GM13976 (cell line): ENCODE data around the gene TPK1.

Experiments used
- DNase-seq: peaks from one replicate; pipeline ENCODE4 v3.0.0; 2012; ENCODE audit warnings: low spot score
- CTCF ChIP-seq: IDR thresholded peaks from 2 replicates; pipeline ENCODE4 v1.5.1; 2012; ENCODE audit warnings: borderline replicate concordance, mild to moderate bottlenecking; ENCODE audit not compliant: insufficient read depth; ENCODE audit errors: extremely low read depth, missing control alignments, control extremely low read depth
- in situ Hi-C: fragments of 300-500 bp; cut with MboI; formaldehyde crosslinking; loops from one replicate; pipeline ENCODE4 v1.12.0; 2022; ENCODE audit warnings: low sequenced_read_pairs, mixed read lengths, inconsistent platforms; ENCODE audit not compliant: unreplicated experiment

TPK1 gene

GRCh38 chr7:144796919-144797318 lies 38.9 kb downstream of the TPK1 start:
- no peak for TF ChIP-seq CTCF
- DNase-seq = no peak
- in situ Hi-C loops = no loop called here

GRCh38 chr7:144792050-144792449 lies 43.8 kb downstream of the TPK1 start:
- TF ChIP-seq CTCF = no peak
- in situ Hi-C loops = no loop called here
- no peak for DNase-seq

- in situ Hi-C loops = no loop called here
- TF ChIP-seq CTCF = no peak
- no peak for DNase-seq
Observed at GRCh38 chr7:144791488-144791887, 44.4 kb downstream of the TPK1 start.

- in situ Hi-C loops = no loop called here
- TF ChIP-seq CTCF = no peak
- no peak for DNase-seq
Observed at GRCh38 chr7:144787127-144787526, 48.7 kb downstream of the TPK1 start.

- TF ChIP-seq CTCF = no peak
- in situ Hi-C loops = no loop called here
- DNase-seq = peak; percentile 15
Observed at GRCh38 chr7:144786522-144786921, 49.3 kb downstream of the TPK1 start.

GRCh38 chr7:144786079-144786478 lies 49.8 kb downstream of the TPK1 start:
- TF ChIP-seq CTCF = no peak
- DNase-seq = no peak
- in situ Hi-C loops = no loop called here

GRCh38 chr7:144785521-144785920 lies 50.3 kb downstream of the TPK1 start:
- in situ Hi-C loops = no loop called here
- TF ChIP-seq CTCF = no peak
- DNase-seq = no peak
